ENCODE data around the gene ZSWIM8.

Gene ZSWIM8

GRCh38 chr10:73801253-73801590, 15.8 kb downstream of the ZSWIM8 start:
- no peak for TF ChIP-seq SIN3A (IDR thresholded peaks at IDR 0.05; ENCODE audit: borderline replicate concordance, insufficient read depth, low read length)
- no peak for TF ChIP-seq FOXP2 (optimal IDR thresholded peaks at IDR 0.05; ENCODE audit: borderline replicate concordance, extremely low read depth, extremely low read length, insufficient read depth)
- no peak for TF ChIP-seq REST (IDR thresholded peaks at IDR 0.05; ENCODE audit: insufficient read depth in 1 of 2, low read depth in 2 of 2, low read length in 2 of 2)
- no peak for TF ChIP-seq TAF1 (IDR thresholded peaks at IDR 0.05; ENCODE audit: borderline replicate concordance, insufficient read depth, low read length)
- no peak for TF ChIP-seq POLR2AphosphoS5 (IDR thresholded peaks at IDR 0.05; ENCODE audit: low read depth, low read length)

GRCh38 chr10:73802276-73802991, 17.0 kb downstream of the ZSWIM8 start:
- 0 out of 2 replicates have a peak, but pooled peaks have one; percentile 10 for TF ChIP-seq POLR2AphosphoS5 (IDR thresholded peaks at IDR 0.05; ENCODE audit: low read depth, low read length)
- TF ChIP-seq REST (IDR thresholded peaks at IDR 0.05; ENCODE audit: insufficient read depth in 1 of 2, low read depth in 2 of 2, low read length in 2 of 2), result no peak
- no peak for TF ChIP-seq TAF1 (IDR thresholded peaks at IDR 0.05; ENCODE audit: borderline replicate concordance, insufficient read depth, low read length)
- TF ChIP-seq FOXP2 (optimal IDR thresholded peaks at IDR 0.05; ENCODE audit: borderline replicate concordance, extremely low read depth, extremely low read length, insufficient read depth), result no peak
- TF ChIP-seq SIN3A (IDR thresholded peaks at IDR 0.05; ENCODE audit: borderline replicate concordance, insufficient read depth, low read length), result no peak

- no peak for TF ChIP-seq SIN3A (IDR thresholded peaks at IDR 0.05; ENCODE audit: borderline replicate concordance, insufficient read depth, low read length)
- TF ChIP-seq FOXP2 (optimal IDR thresholded peaks at IDR 0.05; ENCODE audit: borderline replicate concordance, extremely low read depth, extremely low read length, insufficient read depth), result no peak
- no peak for TF ChIP-seq TAF1 (IDR thresholded peaks at IDR 0.05; ENCODE audit: borderline replicate concordance, insufficient read depth, low read length)
- TF ChIP-seq REST (IDR thresholded peaks at IDR 0.05; ENCODE audit: insufficient read depth in 1 of 2, low read depth in 2 of 2, low read length in 2 of 2), result no peak
- TF ChIP-seq POLR2AphosphoS5 (IDR thresholded peaks at IDR 0.05; ENCODE audit: low read depth, low read length), result no peak
Measured at GRCh38 chr10:73803680-73804286, 18.4 kb downstream of the ZSWIM8 start.

GRCh38 chr10:73806176-73806950, 21.0 kb downstream of the ZSWIM8 start:
- TF ChIP-seq FOXP2 (optimal IDR thresholded peaks at IDR 0.05; ENCODE audit: borderline replicate concordance, extremely low read depth, extremely low read length, insufficient read depth) (no peak), TAF1 (IDR thresholded peaks at IDR 0.05; ENCODE audit: borderline replicate concordance, insufficient read depth, low read length) (no peak), POLR2AphosphoS5 (IDR thresholded peaks at IDR 0.05; ENCODE audit: low read depth, low read length) (no peak), SIN3A (IDR thresholded peaks at IDR 0.05; ENCODE audit: borderline replicate concordance, insufficient read depth, low read length) (no peak), REST (IDR thresholded peaks at IDR 0.05; ENCODE audit: insufficient read depth in 1 of 2, low read depth in 2 of 2, low read length in 2 of 2) (no peak)

All from PFSK-1 (cell line).